ENCODE results near the gene STK10. TPM values are rescaled to one million over a fixed set of nuclear protein-coding genes. Genes with fewer than 3 reads are reported as not detected.
A peak's percentile ranks its signal among the peaks of the same experiment; 100 is the strongest.

The STK10 gene
- total and polyA plus RNA-seq, 2 donors (not counting 1 experiment from before 2014, with no cell fraction given), result 97.9 to 253 TPM

- peaks cover 69% of the 10 kb centered on the region for H3K4me1 Mint-ChIP-seq
- intact Hi-C loops (cut with micrococcal nuclease), result loop anchor here (10.0 kb wide), 1 partner anchor 1431 kb away; the partner anchor contains the start of gene BOD1
- no peaks in the 10 kb centered on the region for H3K9me3 ChIP-seq (ENCODE audit: control extremely low read depth in 1 of 3, control insufficient read depth in 2 of 3, insufficient read depth in 1 of 3, low read length in 2 of 3)
- no peaks in the 10 kb centered on the region for H3K27me3 Mint-ChIP-seq
- peak overlapping the region; percentile 74 to 89 for H3K27ac ChIP-seq (ENCODE audit: low read length in 2 of 2)
- no peaks in the 10 kb centered on the region for H3K27me3 ChIP-seq (replicated peaks in 1 of 4; ENCODE audit: control extremely low read depth in 1 of 4, control insufficient read depth in 3 of 4, insufficient read depth in 4 of 4, low read length in 3 of 4)
- H3K79me2 ChIP-seq (ENCODE audit: control insufficient read depth, insufficient read depth, low read length), result peaks cover 87% of the 10 kb centered on the region
- no peak for TF ChIP-seq EZH2 (IDR thresholded peaks at IDR 0.05; ENCODE audit: borderline replicate concordance, insufficient read depth, low read depth, low read length, poor library complexity, severe bottlenecking)
- TF ChIP-seq, protein P1, sequence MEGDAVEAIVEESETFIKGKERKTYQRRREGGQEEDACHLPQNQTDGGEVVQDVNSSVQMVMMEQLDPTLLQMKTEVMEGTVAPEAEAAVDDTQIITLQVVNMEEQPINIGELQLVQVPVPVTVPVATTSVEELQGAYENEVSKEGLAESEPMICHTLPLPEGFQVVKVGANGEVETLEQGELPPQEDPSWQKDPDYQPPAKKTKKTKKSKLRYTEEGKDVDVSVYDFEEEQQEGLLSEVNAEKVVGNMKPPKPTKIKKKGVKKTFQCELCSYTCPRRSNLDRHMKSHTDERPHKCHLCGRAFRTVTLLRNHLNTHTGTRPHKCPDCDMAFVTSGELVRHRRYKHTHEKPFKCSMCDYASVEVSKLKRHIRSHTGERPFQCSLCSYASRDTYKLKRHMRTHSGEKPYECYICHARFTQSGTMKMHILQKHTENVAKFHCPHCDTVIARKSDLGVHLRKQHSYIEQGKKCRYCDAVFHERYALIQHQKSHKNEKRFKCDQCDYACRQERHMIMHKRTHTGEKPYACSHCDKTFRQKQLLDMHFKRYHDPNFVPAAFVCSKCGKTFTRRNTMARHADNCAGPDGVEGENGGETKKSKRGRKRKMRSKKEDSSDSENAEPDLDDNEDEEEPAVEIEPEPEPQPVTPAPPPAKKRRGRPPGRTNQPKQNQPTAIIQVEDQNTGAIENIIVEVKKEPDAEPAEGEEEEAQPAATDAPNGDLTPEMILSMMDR (IDR thresholded peaks at IDR 0.05), result no peak
- ChIA-PET CTCF (interaction anchor here (0.7 to 11.2 kb wide), 6 partner anchors 12 to 906 kb away, joined by 3 to 245 read pairs (median 4); no protein-coding TSS in a partner anchor), POLR2A (interaction anchor here (6.1 kb wide), 1 partner anchor 7 kb away, joined by 95 read pairs; no protein-coding TSS in a partner anchor)
- ATAC-seq (ENCODE audit: low read depth) (no peak), DNase-seq (no peak)
- H3K9ac ChIP-seq (ENCODE audit: low read length), result no peak overlapping the region
- H3K9me3 Mint-ChIP-seq (ENCODE audit: insufficient read depth), result no peaks in the 10 kb centered on the region
- H3K4me2 ChIP-seq (replicated peaks; ENCODE audit: low read depth, low read length, poor library complexity, severe bottlenecking), result peak overlapping the region; percentile 91
- H3K4me1 ChIP-seq (ENCODE audit: control insufficient read depth in 2 of 2, insufficient read depth in 2 of 2, low read length in 2 of 2), result peaks cover 62 to 86% of the 10 kb centered on the region in 2 donors
- H3K4me3 ChIP-seq (ENCODE audit: control extremely low read depth in 1 of 5, extremely low read depth in 1 of 5, insufficient read depth in 1 of 5, low read depth in 2 of 5, low read length in 4 of 5), result peak overlapping the region in 1 of 5 experiments; percentile 98
- no peak overlapping the region for H2AFZ ChIP-seq (ENCODE audit: insufficient read depth, low read depth, low read length, poor library complexity, severe bottlenecking)
- 97% methylated on average over 3 of the region's 4 CpGs for whole genome bisulfite sequencing (ENCODE audit: insufficient coverage)
- H3K4me3 Mint-ChIP-seq, result no peak overlapping the region
- peak overlapping the region; percentile 99 for H3K27ac Mint-ChIP-seq
- peaks cover 23% of the 10 kb centered on the region for H4K20me1 ChIP-seq (ENCODE audit: control insufficient read depth, insufficient read depth, low read length, poor library complexity, severe bottlenecking)
- peaks cover 0 to 25% of the 10 kb centered on the region in 2 experiments for H3K36me3 ChIP-seq (replicated peaks in 1 of 2; ENCODE audit: control extremely low read depth in 1 of 2, control insufficient read depth in 1 of 2, extremely low read depth in 1 of 2, insufficient read depth in 2 of 2, low read length in 1 of 2)
Observed at GRCh38 chr5:172183881-172184280, 4.1 kb downstream of the STK10 start.

DNA sequence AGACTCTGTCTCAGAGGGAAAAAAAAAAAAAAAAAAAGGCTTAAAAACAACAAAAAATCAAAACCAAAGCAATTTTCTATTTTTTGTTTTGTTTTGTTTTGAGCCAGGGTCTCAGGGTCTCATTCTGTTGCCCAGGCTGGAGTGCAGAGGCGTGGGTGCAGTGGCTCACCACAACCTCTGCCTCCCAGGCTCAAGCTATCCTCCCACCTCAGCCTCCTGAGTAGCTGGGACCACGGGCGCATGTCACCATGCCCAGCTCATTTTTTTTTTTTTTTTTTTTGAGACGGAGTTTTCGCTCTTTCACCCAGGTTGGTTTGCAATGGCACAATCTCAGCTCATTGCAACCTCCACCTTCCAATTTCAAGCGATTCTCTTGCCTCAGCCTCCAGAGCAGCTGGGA, 5.7 kb downstream of the STK10 start:
- POLR2A ChIA-PET, result no interaction called here
- Histone ChIP-seq H3K4me3 (ENCODE audit: control extremely low read depth in 1 of 5, extremely low read depth in 1 of 5, insufficient read depth in 1 of 5, low read depth in 2 of 5, low read length in 4 of 5) (no peak overlapping the region), H4K20me1 (ENCODE audit: control insufficient read depth, insufficient read depth, low read length, poor library complexity, severe bottlenecking) (peaks cover 23% of the 10 kb centered on the region), H3K9ac (ENCODE audit: low read length) (no peak overlapping the region), H3K79me2 (ENCODE audit: control insufficient read depth, insufficient read depth, low read length) (peaks cover 100% of the 10 kb centered on the region), H3K4me2 (replicated peaks; ENCODE audit: low read depth, low read length, poor library complexity, severe bottlenecking) (no peak overlapping the region), H3K36me3 (replicated peaks in 1 of 2; ENCODE audit: control extremely low read depth in 1 of 2, control insufficient read depth in 1 of 2, extremely low read depth in 1 of 2, insufficient read depth in 2 of 2, low read length in 1 of 2) (peaks cover 0 to 28% of the 10 kb centered on the region in 2 experiments), H3K9me3 (ENCODE audit: control extremely low read depth in 1 of 3, control insufficient read depth in 2 of 3, insufficient read depth in 1 of 3, low read length in 2 of 3) (no peaks in the 10 kb centered on the region), H3K27ac (ENCODE audit: low read length in 2 of 2) (peak overlapping the region in 1 of 2 donors; percentile 89), H3K27me3 (replicated peaks in 1 of 4; ENCODE audit: control extremely low read depth in 1 of 4, control insufficient read depth in 3 of 4, insufficient read depth in 4 of 4, low read length in 3 of 4) (no peaks in the 10 kb centered on the region), H2AFZ (ENCODE audit: insufficient read depth, low read depth, low read length, poor library complexity, severe bottlenecking) (no peak overlapping the region), H3K4me1 (ENCODE audit: control insufficient read depth in 2 of 2, insufficient read depth in 2 of 2, low read length in 2 of 2) (peaks cover 78 to 97% of the 10 kb centered on the region in 2 donors)
- TF ChIP-seq, protein P1 (IDR thresholded peaks at IDR 0.05), result no peak
- TF ChIP-seq EZH2 (IDR thresholded peaks at IDR 0.05; ENCODE audit: borderline replicate concordance, insufficient read depth, low read depth, low read length, poor library complexity, severe bottlenecking), result no peak
- intact Hi-C loops (cut with micrococcal nuclease), result loop anchor here (10.0 kb wide), 1 partner anchor 1433 kb away; the partner anchor contains the start of gene BOD1
- Mint-ChIP-seq H3K27ac (peak overlapping the region; percentile 63), H3K9me3 (ENCODE audit: insufficient read depth) (no peaks in the 10 kb centered on the region), H3K27me3 (no peaks in the 10 kb centered on the region), H3K4me1 (peaks cover 81% of the 10 kb centered on the region), H3K4me3 (no peak overlapping the region)
- CTCF ChIA-PET, result interaction anchor here (0.6 to 11.2 kb wide), 4 partner anchors 11 to 1612 kb away, joined by 3 to 245 read pairs (median 80); no protein-coding TSS in a partner anchor
- DNase-seq (no peak), ATAC-seq (ENCODE audit: low read depth) (no peak)
- 87% methylated on average over 2 of the region's 6 CpGs for WGBS (ENCODE audit: insufficient coverage)
